WTC11 (cell line): Measurements from ENCODE around the gene SLC39A3. TPM values are rescaled to one million over a fixed set of nuclear protein-coding genes. Genes with fewer than 3 reads are reported as not detected.

Experiments used
- ATAC-seq: fragments of 200-7000 bp; cut with Tn5 transposase; 2 replicates; pipeline ENCODE4 v1.10.0; 2021; ENCODE audit warnings: mild to moderate bottlenecking, moderate library complexity
- CTCF ChIA-PET: fragments of 300-600 bp; sonication (Branson Sonifier 250); formaldehyde crosslinking; loops from one replicate; lab custom pipeline; 2021; ENCODE audit warnings: antibody characterized with exemption; lab: Charles Lee
- POLR2A ChIA-PET: fragments of 350-600 bp; sonication (Branson Sonifier 250); formaldehyde crosslinking; loops from one replicate; lab custom pipeline; 2021; ENCODE audit warnings: antibody characterized with exemption; lab: Charles Lee
- DNase-seq: peaks from one replicate; pipeline ENCODE4 v3.0.0; 2021; ENCODE audit warnings: low spot score
- H3K27ac Mint-ChIP-seq: 2 replicates; pipeline ENCODE4 v1.8.0; 2021; ENCODE audit warnings: mixed read lengths
- H3K27me3 Mint-ChIP-seq: 2 replicates; pipeline ENCODE4 v1.8.0; 2021; ENCODE audit warnings: low read depth, mild to moderate bottlenecking, moderate library complexity, mixed read lengths
- H3K36me3 Mint-ChIP-seq: 2 replicates; pipeline ENCODE4 v1.8.0; 2021; ENCODE audit warnings: mixed read lengths
- H3K4me1 Mint-ChIP-seq: 2 replicates; pipeline ENCODE4 v1.8.0; 2022; ENCODE audit warnings: mixed read lengths
- H3K4me3 Mint-ChIP-seq: 2 replicates; pipeline ENCODE4 v1.8.0; 2021; ENCODE audit warnings: mild to moderate bottlenecking, moderate library complexity, mixed read lengths
- H3K9me3 Mint-ChIP-seq: 2 replicates; pipeline ENCODE4 v1.8.0; 2021; ENCODE audit warnings: mixed read lengths
- IRF2 ChIP-seq: sonication (generic); formaldehyde crosslinking; IDR thresholded peaks from 2 replicates; pipeline ENCODE4 v1.8.0; 2022; ENCODE audit warnings: low read depth, missing genetic modification reagents, borderline replicate concordance
- PRDM15 ChIP-seq: sonication (generic); formaldehyde crosslinking; IDR thresholded peaks from 2 replicates; pipeline ENCODE4 v1.8.0; 2022; ENCODE audit warnings: missing genetic modification reagents
- SP1 ChIP-seq: sonication (generic); formaldehyde crosslinking; conservative IDR thresholded peaks from 2 replicates; pipeline ENCODE4 v1.8.1; 2022; ENCODE audit warnings: missing genetic modification reagents
- TEAD1 ChIP-seq: sonication (generic); formaldehyde crosslinking; IDR thresholded peaks from 2 replicates; pipeline ENCODE4 v1.8.0; 2022; ENCODE audit warnings: mild to moderate bottlenecking, missing genetic modification reagents
- ZNF219 ChIP-seq: sonication (generic); formaldehyde crosslinking; IDR thresholded peaks from 2 replicates; pipeline ENCODE4 v1.8.0; 2023; ENCODE audit warnings: missing genetic modification reagents, mild to moderate bottlenecking, borderline replicate concordance
- ZNF281 ChIP-seq: sonication (generic); formaldehyde crosslinking; IDR thresholded peaks from 2 replicates; pipeline ENCODE4 v1.8.0; 2023; ENCODE audit warnings: mild to moderate bottlenecking, missing genetic modification reagents
- ZNF423 ChIP-seq: fragments of 250-450 bp; sonication (Bioruptor Pico); IDR thresholded peaks from 2 replicates; pipeline ENCODE4 v2.1.2; 2022; ENCODE audit warnings: mild to moderate bottlenecking, moderate library complexity
- ZSCAN18 ChIP-seq: fragments of 250-450 bp; sonication (Bioruptor Pico); IDR thresholded peaks from 2 replicates; pipeline ENCODE4 v2.1.2; 2022; ENCODE audit warnings: mild to moderate bottlenecking, moderate library complexity
- total RNA-seq: library from RNA; stranded (reverse); gene quantifications from 3 replicates; pipeline ENCODE4 v1.2.3, GENCODE V29; 2021

The SLC39A3 gene
- total RNA-seq, 1 experiment from 2014 or later = 38.0 TPM

- TF ChIP-seq TEAD1 = no peak
- no peak for TF ChIP-seq PRDM15 (CRISPR knock-in tag)
- TF ChIP-seq ZNF219 (CRISPR knock-in tag) = no peak
- TF ChIP-seq ZNF281 = no peak
Observed at GRCh38 chr19:2693492-2694160, 46.2 kb downstream of the SLC39A3 start (continued).

- CTCF ChIA-PET = no interaction called here
- Mint-ChIP-seq H3K27me3 (no peaks in the 10 kb centered on the region), H3K27ac (no peak overlapping the region)
- ATAC-seq (no peak), DNase-seq (no peak)
- no peak for TF ChIP-seq SP1 (CRISPR knock-in tag)
- TF ChIP-seq, all 79 proteins: peak for 0
- POLR2A ChIA-PET = no interaction called here
- Mint-ChIP-seq H3K9me3 (no peaks in the 10 kb centered on the region), H3K36me3 (no peaks in the 10 kb centered on the region), H3K4me1 (no peaks in the 10 kb centered on the region), H3K4me3 (no peak overlapping the region)
Observed at GRCh38 chr19:2691951-2692350, 47.9 kb downstream of the SLC39A3 start.

- Mint-ChIP-seq H3K36me3 (no peaks in the 10 kb centered on the region), H3K9me3 (no peaks in the 10 kb centered on the region), H3K4me3 (no peak overlapping the region), H3K27me3 (no peaks in the 10 kb centered on the region), H3K4me1 (no peaks in the 10 kb centered on the region), H3K27ac (no peak overlapping the region)
- ATAC-seq (no peak), DNase-seq (no peak)
- TF ChIP-seq ZNF423 (CRISPR knock-in tag) = no peak
- no peak for TF ChIP-seq ZNF219 (CRISPR knock-in tag)
- no peak for TF ChIP-seq ZSCAN18 (CRISPR knock-in tag)
- no peak for TF ChIP-seq IRF2 (CRISPR knock-in tag)
- no peak for TF ChIP-seq PRDM15 (CRISPR knock-in tag)
- POLR2A ChIA-PET = no interaction called here
- CTCF ChIA-PET = no interaction called here
Observed at GRCh38 chr19:2690856-2691255, 49.0 kb downstream of the SLC39A3 start.
